GM10266 (cell line): ENCODE data around the gene RNF11.

Experiments
- DNase-seq: peaks from one replicate; pipeline ENCODE4 v3.0.0; 2012; ENCODE audit errors: extremely low spot score
- TF ChIP-seq, protein P1 (sequence below): IDR thresholded peaks from 2 replicates; pipeline ENCODE4 v1.5.1; 2012; ENCODE audit warnings: mild to moderate bottlenecking, low read depth; ENCODE audit not compliant: control insufficient read depth, insufficient read depth; ENCODE audit errors: missing control alignments

Gene RNF11

DNA sequence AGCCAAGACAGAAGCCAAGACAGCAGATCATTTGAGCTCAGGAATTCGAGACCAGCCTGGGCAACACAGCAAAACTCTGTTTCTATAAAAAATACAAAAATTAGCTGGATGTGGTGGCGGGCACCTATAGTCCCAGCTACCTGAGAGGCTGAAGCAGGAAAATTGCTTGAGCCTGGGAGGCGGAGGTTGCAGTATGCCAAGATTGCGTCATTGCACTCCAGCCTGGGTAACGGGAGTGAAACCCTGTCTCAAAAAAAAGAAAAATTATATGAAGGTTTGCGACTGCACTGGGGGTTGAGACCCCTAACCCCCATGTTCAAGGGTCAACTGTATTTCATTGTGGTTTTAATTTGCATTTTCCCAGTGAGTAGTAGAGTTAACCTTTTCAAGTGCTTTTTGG is 16.3 kb downstream of the RNF11 start:
- no peak for DNase-seq
- TF ChIP-seq, protein P1, sequence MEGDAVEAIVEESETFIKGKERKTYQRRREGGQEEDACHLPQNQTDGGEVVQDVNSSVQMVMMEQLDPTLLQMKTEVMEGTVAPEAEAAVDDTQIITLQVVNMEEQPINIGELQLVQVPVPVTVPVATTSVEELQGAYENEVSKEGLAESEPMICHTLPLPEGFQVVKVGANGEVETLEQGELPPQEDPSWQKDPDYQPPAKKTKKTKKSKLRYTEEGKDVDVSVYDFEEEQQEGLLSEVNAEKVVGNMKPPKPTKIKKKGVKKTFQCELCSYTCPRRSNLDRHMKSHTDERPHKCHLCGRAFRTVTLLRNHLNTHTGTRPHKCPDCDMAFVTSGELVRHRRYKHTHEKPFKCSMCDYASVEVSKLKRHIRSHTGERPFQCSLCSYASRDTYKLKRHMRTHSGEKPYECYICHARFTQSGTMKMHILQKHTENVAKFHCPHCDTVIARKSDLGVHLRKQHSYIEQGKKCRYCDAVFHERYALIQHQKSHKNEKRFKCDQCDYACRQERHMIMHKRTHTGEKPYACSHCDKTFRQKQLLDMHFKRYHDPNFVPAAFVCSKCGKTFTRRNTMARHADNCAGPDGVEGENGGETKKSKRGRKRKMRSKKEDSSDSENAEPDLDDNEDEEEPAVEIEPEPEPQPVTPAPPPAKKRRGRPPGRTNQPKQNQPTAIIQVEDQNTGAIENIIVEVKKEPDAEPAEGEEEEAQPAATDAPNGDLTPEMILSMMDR: no peak

DNA sequence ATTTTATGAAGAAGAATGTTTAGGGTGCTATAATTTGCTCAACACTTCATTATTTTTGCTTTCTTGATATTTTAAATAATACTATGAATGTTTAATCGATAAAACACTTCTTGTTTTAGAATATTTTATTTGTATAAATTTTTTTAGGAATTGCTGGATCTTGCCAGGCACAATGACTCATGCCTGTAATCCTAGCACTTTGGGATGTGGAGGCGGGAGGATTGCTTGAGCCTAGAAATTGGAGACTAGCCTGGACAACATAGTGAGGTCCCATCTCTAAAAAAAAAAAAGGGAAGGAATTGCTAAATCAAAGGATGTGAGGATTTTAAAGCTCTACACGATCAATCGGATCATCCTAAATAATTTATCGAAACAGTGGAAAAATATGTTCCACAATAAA is 17.6 kb downstream of the RNF11 start:
- TF ChIP-seq, protein P1: no peak

DNA sequence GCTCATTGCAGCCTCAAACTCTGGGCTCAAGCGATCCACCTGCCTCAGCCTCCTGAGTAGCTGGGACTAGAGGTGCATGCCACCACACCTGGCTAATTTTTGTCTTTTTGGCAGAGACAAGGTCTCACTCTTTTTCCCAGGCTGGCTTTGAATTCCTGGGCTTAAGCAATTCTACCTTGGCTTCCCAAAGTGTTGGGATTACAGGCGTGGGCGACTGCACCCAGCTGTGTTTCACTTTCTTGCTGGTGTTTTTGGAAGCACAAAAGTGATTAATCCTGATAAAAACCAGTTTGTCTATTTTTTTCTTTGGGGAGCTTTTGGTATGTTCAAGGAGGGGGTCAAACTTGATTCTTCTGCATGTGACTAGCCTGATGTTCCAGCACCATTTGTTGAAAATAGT is 19.3 kb downstream of the RNF11 start:
- DNase-seq: no peak
- TF ChIP-seq, protein P1: no peak

More for the DNA sequence above, 17.6 kb downstream of the RNF11 start:
- DNase-seq: no peak

GRCh38 chr1:51263147-51263877 is 27.2 kb downstream of the RNF11 start:
- TF ChIP-seq, protein P1: no peak
- DNase-seq: no peak

GRCh38 chr1:51264451-51264850 is 28.4 kb downstream of the RNF11 start:
- TF ChIP-seq, protein P1: no peak
- DNase-seq: no peak

GRCh38 chr1:51265618-51266017 is 29.5 kb downstream of the RNF11 start:
- TF ChIP-seq, protein P1: no peak
- no peak for DNase-seq

DNA sequence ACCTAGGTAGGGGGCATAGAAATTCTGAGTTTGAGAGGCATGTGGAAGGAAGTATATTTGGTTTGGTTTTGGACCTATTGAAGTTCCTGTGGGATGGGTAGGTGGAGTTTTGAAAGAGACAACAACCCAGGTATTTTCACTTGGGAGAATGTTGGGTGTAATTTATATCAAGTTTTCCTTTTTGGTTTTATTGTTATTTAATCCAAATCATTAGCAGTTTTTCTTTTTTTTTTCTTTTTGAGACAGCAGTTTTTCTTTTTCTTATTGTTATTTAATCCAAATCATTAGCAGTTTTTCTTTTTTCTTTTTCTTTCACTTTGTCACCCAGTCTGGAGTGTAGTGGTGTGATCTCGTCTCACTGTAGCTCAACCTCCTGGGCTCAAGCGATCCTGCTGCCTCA is 30.1 kb downstream of the RNF11 start:
- TF ChIP-seq, protein P1: no peak
- DNase-seq: no peak
